ENCODE data around the gene PLEKHB2. TPM values are rescaled to one million over a fixed set of nuclear protein-coding genes. Genes with fewer than 3 reads are reported as not detected.
A peak's percentile ranks its signal among the peaks of the same experiment; 100 is the strongest.
"Not testable (repeated sequence)": the region's sequence is repeated elsewhere in the genome, so short reads cannot be mapped to it uniquely, and the experiment has no call there.

The PLEKHB2 gene
- total RNA-seq, 1 donor from 2014 or later: 38.8 TPM

- no peaks in the 10 kb centered on the region for H3K9me3 Mint-ChIP-seq (ENCODE audit: low read depth)
- no peaks in the 10 kb centered on the region for H3K4me1 Mint-ChIP-seq (ENCODE audit: low read depth)
- no peak overlapping the region for H3K27ac Mint-ChIP-seq
- H3K27me3 Mint-ChIP-seq: peaks cover 8% of the 10 kb centered on the region
- no peak for DNase-seq (ENCODE audit: low spot score, unreplicated experiment)
- TF ChIP-seq CTCF (IDR thresholded peaks at IDR 0.05; ENCODE audit: unreplicated experiment): no peak
- H3K4me3 Mint-ChIP-seq (ENCODE audit: low read depth): no peak overlapping the region
- peaks cover 6% of the 10 kb centered on the region for H3K36me3 Mint-ChIP-seq (ENCODE audit: insufficient read depth)
These were observed 48.4 kb downstream of the PLEKHB2 start for GRCh38 chr2:131153529-131153928.

DNA sequence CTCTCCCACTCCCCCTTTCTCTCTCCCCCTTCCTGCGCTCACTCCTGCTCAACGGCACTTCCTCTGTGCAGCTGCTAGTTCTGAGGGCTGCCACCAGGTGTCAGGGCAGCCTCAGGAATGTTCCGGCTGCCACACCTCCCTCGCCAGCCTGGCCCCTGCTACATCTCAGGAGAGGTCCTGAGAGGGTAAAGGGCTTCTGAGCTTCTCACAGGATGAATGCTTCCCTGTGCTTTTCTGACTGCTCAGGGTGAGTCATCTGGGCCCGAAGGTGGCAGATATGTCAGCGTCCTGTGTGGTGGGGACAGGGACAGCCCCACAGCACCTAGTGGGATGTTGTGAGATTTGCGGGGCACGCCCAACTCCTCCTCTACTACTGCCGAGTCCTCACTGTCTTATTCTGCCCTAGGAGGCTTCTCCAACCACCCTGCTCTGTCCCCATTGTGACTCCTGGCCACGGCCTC, 49.0 kb downstream of the PLEKHB2 start:
- H3K4me1 Mint-ChIP-seq (ENCODE audit: low read depth): no peaks in the 10 kb centered on the region
- TF ChIP-seq CTCF (IDR thresholded peaks at IDR 0.05; ENCODE audit: unreplicated experiment): peak; percentile 91
- H3K4me3 Mint-ChIP-seq (ENCODE audit: low read depth): no peak overlapping the region
- peak; percentile 60 for DNase-seq (ENCODE audit: low spot score, unreplicated experiment)
- peaks cover 10% of the 10 kb centered on the region for H3K27me3 Mint-ChIP-seq
- no peaks in the 10 kb centered on the region for H3K9me3 Mint-ChIP-seq (ENCODE audit: low read depth)
- no peak overlapping the region for H3K27ac Mint-ChIP-seq
- peaks cover 6% of the 10 kb centered on the region for H3K36me3 Mint-ChIP-seq (ENCODE audit: insufficient read depth)

DNA sequence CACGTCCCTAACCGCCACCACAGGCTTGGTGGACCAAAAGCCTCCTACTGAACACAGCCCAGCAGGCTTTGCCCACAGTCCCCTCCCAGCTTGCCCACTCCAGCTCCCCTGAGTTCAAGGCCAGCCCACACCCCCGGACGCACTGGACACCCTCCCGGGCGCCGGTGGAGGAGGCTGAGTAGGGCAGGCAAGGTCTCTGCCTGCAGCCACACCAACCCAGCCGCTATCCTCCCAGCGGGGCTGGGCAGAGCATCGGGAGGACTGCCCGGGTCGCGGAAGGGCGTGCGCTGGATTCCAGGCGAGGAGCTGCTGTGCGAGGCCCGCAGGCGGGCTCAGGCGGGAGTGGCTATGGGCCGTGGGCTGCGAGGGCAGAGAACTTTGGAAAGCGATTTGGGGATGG, 49.5 kb downstream of the PLEKHB2 start:
- no peak for DNase-seq (ENCODE audit: low spot score, unreplicated experiment)
- Mint-ChIP-seq H3K36me3 (ENCODE audit: insufficient read depth) (peaks cover 3% of the 10 kb centered on the region), H3K4me1 (ENCODE audit: low read depth) (no peaks in the 10 kb centered on the region), H3K27me3 (peaks cover 12% of the 10 kb centered on the region), H3K9me3 (ENCODE audit: low read depth) (no peaks in the 10 kb centered on the region), H3K27ac (no peak overlapping the region), H3K4me3 (ENCODE audit: low read depth) (no peak overlapping the region)
- no peak for TF ChIP-seq CTCF (IDR thresholded peaks at IDR 0.05; ENCODE audit: unreplicated experiment)

DNA sequence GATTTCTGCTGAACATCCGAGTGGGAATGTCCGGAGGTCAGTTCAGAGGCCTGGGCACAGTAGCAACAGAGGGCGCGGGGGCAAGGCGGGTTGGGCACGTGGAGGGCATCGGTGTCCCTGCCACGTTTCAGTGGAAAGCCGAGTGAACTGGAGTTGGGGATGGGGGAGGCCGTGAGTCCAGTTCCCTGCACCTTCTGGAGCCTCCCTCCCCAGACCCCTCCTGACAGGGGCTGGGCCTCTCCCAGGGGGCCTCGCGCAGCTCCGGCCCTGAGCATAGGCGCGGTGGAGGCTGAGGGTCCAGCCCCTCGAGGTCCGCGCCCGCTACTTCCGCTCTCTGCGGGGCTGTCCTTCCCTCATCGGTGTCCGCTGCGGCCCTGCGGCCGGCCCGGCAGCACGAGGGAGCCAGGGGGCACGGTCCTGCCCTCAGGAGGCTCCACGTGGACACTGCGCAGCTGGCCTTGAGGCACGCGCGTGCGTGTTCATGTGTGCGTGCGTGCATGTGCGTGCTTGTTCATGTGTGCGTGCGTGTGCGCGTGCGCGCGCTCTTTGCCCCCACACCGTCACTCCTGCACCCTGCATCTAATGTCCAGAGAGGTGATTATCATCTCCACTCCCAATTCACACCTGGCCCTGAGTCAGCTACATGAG, 50.2 kb downstream of the PLEKHB2 start:
- H3K9me3 Mint-ChIP-seq (ENCODE audit: low read depth): no peaks in the 10 kb centered on the region
- no peak for DNase-seq (ENCODE audit: low spot score, unreplicated experiment)
- no peak overlapping the region for H3K27ac Mint-ChIP-seq
- H3K4me3 Mint-ChIP-seq (ENCODE audit: low read depth): no peak overlapping the region
- H3K27me3 Mint-ChIP-seq: peaks cover 12% of the 10 kb centered on the region
- peaks cover 3% of the 10 kb centered on the region for H3K36me3 Mint-ChIP-seq (ENCODE audit: insufficient read depth)
- TF ChIP-seq CTCF (IDR thresholded peaks at IDR 0.05; ENCODE audit: unreplicated experiment): no peak
- H3K4me1 Mint-ChIP-seq (ENCODE audit: low read depth): no peaks in the 10 kb centered on the region

- DNase-seq (ENCODE audit: low spot score, unreplicated experiment): no peak
- no peak overlapping the region for H3K27ac Mint-ChIP-seq
These were observed 51.5 kb downstream of the PLEKHB2 start for GRCh38 chr2:131156452-131157149.

DNA sequence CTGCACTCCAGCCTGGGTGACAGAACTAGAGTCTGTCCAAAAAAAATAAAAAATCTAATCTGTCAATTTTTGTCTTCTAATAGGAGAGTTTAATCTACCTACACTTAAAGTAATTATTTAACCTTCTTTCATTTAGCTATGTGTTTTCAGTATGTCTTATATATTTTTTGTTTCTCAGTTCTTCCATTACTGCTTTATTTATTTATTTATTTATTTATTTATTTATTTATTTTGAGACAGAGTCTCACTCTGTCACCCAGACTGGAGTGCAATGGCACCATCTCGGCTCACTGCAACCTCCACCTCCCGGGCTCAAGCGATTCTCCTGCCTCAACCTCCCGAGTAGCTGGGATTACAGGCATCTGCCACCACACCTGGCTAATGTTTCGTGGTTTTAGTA, 60.4 kb downstream of the PLEKHB2 start:
- not testable (repeated sequence) for H3K4me1 Mint-ChIP-seq (ENCODE audit: low read depth); H3K4me3 Mint-ChIP-seq (ENCODE audit: low read depth); DNase-seq (ENCODE audit: low spot score, unreplicated experiment); H3K27me3 Mint-ChIP-seq; H3K27ac Mint-ChIP-seq; H3K9me3 Mint-ChIP-seq (ENCODE audit: low read depth); H3K36me3 Mint-ChIP-seq (ENCODE audit: insufficient read depth)

More at GRCh38 chr2:131156452-131157149, 51.5 kb downstream of the PLEKHB2 start:
- H3K36me3 Mint-ChIP-seq (ENCODE audit: insufficient read depth): no peaks in the 10 kb centered on the region
- H3K4me3 Mint-ChIP-seq (ENCODE audit: low read depth): no peak overlapping the region
- no peaks in the 10 kb centered on the region for H3K9me3 Mint-ChIP-seq (ENCODE audit: low read depth)
- peaks cover 12% of the 10 kb centered on the region for H3K27me3 Mint-ChIP-seq
- H3K4me1 Mint-ChIP-seq (ENCODE audit: low read depth): no peaks in the 10 kb centered on the region
- TF ChIP-seq CTCF (IDR thresholded peaks at IDR 0.05; ENCODE audit: unreplicated experiment): peak; percentile 27
